Renal cortical epithelial cell (primary cell): ENCODE measurements around the gene TBCCD1. TPM values are rescaled to one million over a fixed set of nuclear protein-coding genes. Genes with fewer than 3 reads are reported as not detected.
A peak's percentile ranks its signal among the peaks of the same experiment; 100 is the strongest.

Source experiments
- DNase-seq: peaks from one replicate; pipeline ENCODE4 v3.0.0-alpha.2; 2011; ENCODE audit warnings: low read depth
- total RNA-seq: library from RNA; depleted of rRNA; stranded (reverse); fragments of >200 nt; gene quantifications from 2 replicates; pipeline ENCODE4 v1.2.3, GENCODE V29; 2014

Gene TBCCD1
- 15.5 and 16.0 TPM in 2 replicates for total RNA-seq

GRCh38 chr3:186567072-186567921 lies at the start of gene TBCCD1:
Gene TBCCD1, minus strand, starts transcription at chr3:186567339. Its CDS starts 3,010 bp downstream, at chr3:186564329.
- peak; percentile 74 for DNase-seq

- DNase-seq, result no peak
Observed at GRCh38 chr3:186616299-186616617, 49.1 kb upstream of the TBCCD1 start.

GRCh38 chr3:186614597-186615483 lies 47.7 kb upstream of the TBCCD1 start:
- DNase-seq, result peak; percentile 62

- DNase-seq, result no peak
Observed at GRCh38 chr3:186614266-186614596, 47.1 kb upstream of the TBCCD1 start.

- DNase-seq, result no peak
Observed at GRCh38 chr3:186613637-186614265, 46.6 kb upstream of the TBCCD1 start.

GRCh38 chr3:186612721-186613636 lies 45.8 kb upstream of the TBCCD1 start, which contains the start of gene AHSG:
Gene AHSG, plus strand, starts transcription at chr3:186613060. Its CDS starts 82 bp downstream, at chr3:186613142.
- no peak for DNase-seq

GRCh38 chr3:186612065-186612464 lies 44.9 kb upstream of the TBCCD1 start:
- DNase-seq, result no peak

- peak; percentile 51 for DNase-seq
Observed at GRCh38 chr3:186609247-186609868, 42.2 kb upstream of the TBCCD1 start.

- no peak for DNase-seq
Observed at GRCh38 chr3:186608624-186609215, 41.6 kb upstream of the TBCCD1 start.

- peak; percentile 45 for DNase-seq
Observed at GRCh38 chr3:186605561-186606545, 38.7 kb upstream of the TBCCD1 start.

GRCh38 chr3:186605078-186605477 lies 37.9 kb upstream of the TBCCD1 start:
- peak; percentile 45 for DNase-seq

- DNase-seq, result no peak
Observed at GRCh38 chr3:186603159-186603558, 36.0 kb upstream of the TBCCD1 start.

- DNase-seq, result no peak
Observed at GRCh38 chr3:186600896-186601295, 33.8 kb upstream of the TBCCD1 start.

GRCh38 chr3:186599785-186600166 lies 32.6 kb upstream of the TBCCD1 start:
- DNase-seq, result no peak

GRCh38 chr3:186599142-186599784 lies 32.1 kb upstream of the TBCCD1 start:
- DNase-seq, result peak; percentile 47

GRCh38 chr3:186598794-186599141 lies 31.6 kb upstream of the TBCCD1 start:
- no peak for DNase-seq

- DNase-seq, result peak; percentile 94
Observed at GRCh38 chr3:186598108-186598784, 31.1 kb upstream of the TBCCD1 start.
